Lower leg skin (tissue), 3 donors: Measurements from ENCODE around the gene WDR76.

Source experiments
- POLR2A ChIP-seq, 2 donors: fragments of 450-650 bp; IDR thresholded peaks; one replicate each; pipeline ENCODE4 v1.6.1; 2016 to 2017; ENCODE audit warnings: antibody characterized with exemption in 2 of 2, mild to moderate bottlenecking in 1 of 2, moderate library complexity in 1 of 2
- TF ChIP-seq, protein P1 (sequence below), 3 donors: fragments of 450-650 bp; IDR thresholded peaks; one replicate each; pipeline ENCODE4 v1.5.1; 2016; ENCODE audit warnings: antibody characterized with exemption in 3 of 3, mild to moderate bottlenecking in 3 of 3, moderate library complexity in 2 of 3

DNA sequence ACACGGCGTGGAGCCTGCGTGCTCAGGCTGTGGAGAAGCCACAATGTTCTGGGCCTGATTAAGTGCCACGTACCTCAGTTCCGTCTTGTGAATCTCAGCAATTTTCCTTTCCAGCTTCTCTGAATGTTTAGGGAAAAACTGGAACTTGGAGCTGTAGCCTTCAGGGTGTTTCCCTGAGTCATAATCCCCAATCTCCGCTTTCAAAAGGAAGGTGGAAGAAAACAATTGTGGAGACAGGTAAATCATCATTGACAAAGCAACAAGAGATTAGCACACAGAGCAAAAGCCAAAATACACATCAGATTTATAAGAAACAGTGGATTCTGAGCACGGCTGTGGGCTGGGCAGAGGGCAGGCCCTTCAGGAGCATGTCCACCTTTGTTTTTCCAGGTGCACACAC, 79.0 kb downstream of the WDR76 start:
- TF ChIP-seq, protein P1, sequence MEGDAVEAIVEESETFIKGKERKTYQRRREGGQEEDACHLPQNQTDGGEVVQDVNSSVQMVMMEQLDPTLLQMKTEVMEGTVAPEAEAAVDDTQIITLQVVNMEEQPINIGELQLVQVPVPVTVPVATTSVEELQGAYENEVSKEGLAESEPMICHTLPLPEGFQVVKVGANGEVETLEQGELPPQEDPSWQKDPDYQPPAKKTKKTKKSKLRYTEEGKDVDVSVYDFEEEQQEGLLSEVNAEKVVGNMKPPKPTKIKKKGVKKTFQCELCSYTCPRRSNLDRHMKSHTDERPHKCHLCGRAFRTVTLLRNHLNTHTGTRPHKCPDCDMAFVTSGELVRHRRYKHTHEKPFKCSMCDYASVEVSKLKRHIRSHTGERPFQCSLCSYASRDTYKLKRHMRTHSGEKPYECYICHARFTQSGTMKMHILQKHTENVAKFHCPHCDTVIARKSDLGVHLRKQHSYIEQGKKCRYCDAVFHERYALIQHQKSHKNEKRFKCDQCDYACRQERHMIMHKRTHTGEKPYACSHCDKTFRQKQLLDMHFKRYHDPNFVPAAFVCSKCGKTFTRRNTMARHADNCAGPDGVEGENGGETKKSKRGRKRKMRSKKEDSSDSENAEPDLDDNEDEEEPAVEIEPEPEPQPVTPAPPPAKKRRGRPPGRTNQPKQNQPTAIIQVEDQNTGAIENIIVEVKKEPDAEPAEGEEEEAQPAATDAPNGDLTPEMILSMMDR (IDR thresholded peaks at IDR 0.05), result no peak
- TF ChIP-seq POLR2A (IDR thresholded peaks at IDR 0.05), result no peak
